Duodenal mucosa (tissue), 2 donors: ENCODE data around the gene ORAI1.
A peak's percentile ranks its signal among the peaks of the same experiment; 100 is the strongest.
"Not testable (repeated sequence)": the region's sequence is repeated elsewhere in the genome, so short reads cannot be mapped to it uniquely, and the experiment has no call there.

Source experiments
- H3K27ac ChIP-seq: one replicate; pipeline ENCODE4 v1.7.0; 2013; ENCODE audit warnings: low read depth, low read length
- H3K27me3 ChIP-seq, 2 donors: one replicate each; pipeline ENCODE4 v1.7.0; 2013; ENCODE audit warnings: low read length in 2 of 2, control low read depth in 1 of 2; ENCODE audit not compliant: insufficient read depth in 2 of 2, control insufficient read depth in 1 of 2
- H3K36me3 ChIP-seq, 2 donors: one replicate each; pipeline ENCODE4 v1.7.0; 2013; ENCODE audit warnings: low read length in 2 of 2, control low read depth in 1 of 2; ENCODE audit not compliant: insufficient read depth in 2 of 2, control insufficient read depth in 1 of 2
- H3K4me1 ChIP-seq, 2 donors: one replicate each; pipeline ENCODE4 v1.7.0; 2013; ENCODE audit warnings: low read length in 2 of 2, control low read depth in 1 of 2; ENCODE audit not compliant: insufficient read depth in 2 of 2, control insufficient read depth in 1 of 2
- H3K4me3 ChIP-seq, 2 donors: one replicate each; pipeline ENCODE4 v1.7.0; 2013; ENCODE audit warnings: low read length in 2 of 2, low read depth in 1 of 2
- H3K9ac ChIP-seq, 2 donors: one replicate each; pipeline ENCODE4 v1.7.0; 2013; ENCODE audit warnings: low read length in 2 of 2, low read depth in 1 of 2
- H3K9me3 ChIP-seq, 2 donors: one replicate each; pipeline ENCODE4 v1.7.0; 2013; ENCODE audit warnings: low read length in 2 of 2, control low read depth in 1 of 2; ENCODE audit not compliant: control insufficient read depth in 1 of 2

The ORAI1 gene

DNA sequence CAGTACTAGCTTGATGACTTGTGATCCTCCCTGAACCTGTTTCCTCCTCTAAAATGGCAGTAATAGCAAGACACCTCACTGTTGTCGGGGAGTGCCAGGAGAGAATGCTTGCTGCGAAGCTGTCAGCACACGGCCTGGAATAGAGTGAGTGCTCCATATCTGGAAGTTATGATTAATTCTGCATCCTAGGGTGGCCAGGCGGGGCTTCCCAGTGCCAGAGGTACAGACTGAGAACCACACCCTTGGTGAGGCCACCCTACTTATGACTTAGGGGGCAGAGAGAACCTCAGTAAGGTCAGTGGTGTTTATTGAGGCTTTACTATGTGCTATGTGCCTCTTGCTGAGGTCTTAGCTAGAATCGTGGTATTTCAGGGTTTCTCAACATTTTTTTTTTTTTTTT is 23.0 kb downstream of the ORAI1 start:
- Histone ChIP-seq H3K36me3 (peaks cover 0 to 2% of the 10 kb centered on the region in 2 donors), H3K27me3 (no peaks in the 10 kb centered on the region), H3K4me3 (no peak overlapping the region), H3K4me1 (no peaks in the 10 kb centered on the region), H3K27ac (no peak overlapping the region), H3K9ac (no peak overlapping the region), H3K9me3 (no peaks in the 10 kb centered on the region)

- H3K9me3 ChIP-seq, result no peaks in the 10 kb centered on the region
- H3K27ac ChIP-seq, result no peak overlapping the region
- H3K27me3 ChIP-seq, result no peaks in the 10 kb centered on the region
- H3K36me3 ChIP-seq, result peaks cover 0 to 2% of the 10 kb centered on the region in 2 donors
- H3K9ac ChIP-seq, result no peak overlapping the region
- H3K4me3 ChIP-seq, result no peak overlapping the region
- H3K4me1 ChIP-seq, result no peaks in the 10 kb centered on the region
Measured at GRCh38 chr12:121649819-121650353, 23.6 kb downstream of the ORAI1 start.

GRCh38 chr12:121651320-121651719 is 25.0 kb downstream of the ORAI1 start:
- H3K9me3 ChIP-seq, result no peaks in the 10 kb centered on the region
- H3K27ac ChIP-seq, result no peak overlapping the region
- no peaks in the 10 kb centered on the region for H3K27me3 ChIP-seq
- H3K4me1 ChIP-seq, result no peaks in the 10 kb centered on the region
- H3K9ac ChIP-seq, result no peak overlapping the region
- no peak overlapping the region for H3K4me3 ChIP-seq
- H3K36me3 ChIP-seq, result peaks cover 0 to 2% of the 10 kb centered on the region in 2 donors

DNA sequence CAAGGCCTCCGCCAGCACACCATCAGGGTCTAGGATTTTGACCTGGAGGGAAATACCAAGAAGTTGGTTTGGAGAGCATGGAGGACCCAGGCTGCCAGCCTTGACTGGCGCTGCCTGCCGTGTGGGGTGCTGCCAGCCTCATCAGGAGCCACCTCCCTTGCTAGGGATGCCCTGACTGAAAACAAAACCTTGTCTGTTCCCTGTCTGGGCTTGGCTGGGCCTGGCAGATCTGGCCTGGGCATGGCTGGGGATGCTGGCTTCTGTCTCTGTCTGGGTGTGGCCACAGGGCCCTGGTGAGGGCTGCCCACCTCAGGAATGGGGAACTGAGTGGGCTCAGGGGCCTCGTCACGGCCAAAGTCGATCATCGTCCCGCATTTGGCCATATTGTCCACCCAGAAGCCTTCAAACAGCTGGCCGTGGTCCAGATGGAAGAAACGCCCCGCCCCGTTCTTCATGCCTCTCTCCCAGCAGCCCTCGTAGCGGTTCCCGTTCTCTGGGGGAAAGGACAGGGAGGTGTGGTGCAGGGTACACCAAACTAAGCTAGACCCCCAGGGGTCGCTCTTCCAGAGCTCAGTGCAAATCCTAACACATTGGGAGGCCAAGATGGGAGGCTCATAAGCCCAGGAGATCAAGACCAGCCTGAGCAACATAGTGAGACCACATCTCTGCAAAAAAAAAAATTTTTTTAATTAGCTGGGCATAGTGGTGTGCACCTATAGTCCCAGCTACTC is 26.6 kb downstream of the ORAI1 start:
- Histone ChIP-seq H3K36me3 (peaks cover 0 to 2% of the 10 kb centered on the region in 2 donors), H3K9ac (no peak overlapping the region), H3K27me3 (no peaks in the 10 kb centered on the region), H3K4me3 (no peak overlapping the region), H3K9me3 (no peaks in the 10 kb centered on the region), H3K27ac (no peak overlapping the region), H3K4me1 (no peaks in the 10 kb centered on the region)

DNA sequence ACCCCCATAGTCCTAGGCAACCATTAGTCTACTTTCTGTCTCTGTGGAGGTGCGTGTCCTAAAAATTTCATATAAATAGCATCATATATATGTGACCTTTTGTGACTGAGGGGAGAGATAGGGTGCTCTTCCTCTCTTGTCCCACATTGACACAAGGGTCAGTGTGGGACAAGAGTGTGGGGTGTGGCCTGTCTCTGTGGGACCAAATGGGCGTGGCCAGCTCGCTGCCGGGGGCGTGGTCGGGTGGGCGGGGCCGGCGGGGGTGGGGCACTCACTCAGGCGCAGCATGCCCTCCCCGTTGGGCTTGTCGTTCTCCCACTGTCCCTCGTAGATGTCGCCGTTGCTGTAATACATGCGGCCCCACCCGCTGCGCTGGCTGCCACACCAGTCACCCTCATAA is 27.7 kb downstream of the ORAI1 start:
- no peak overlapping the region for H3K27ac ChIP-seq
- no peak overlapping the region for H3K9ac ChIP-seq
- no peaks in the 10 kb centered on the region for H3K9me3 ChIP-seq
- no peak overlapping the region for H3K4me3 ChIP-seq
- H3K4me1 ChIP-seq, result peaks cover 2 to 6% of the 10 kb centered on the region in 2 donors
- no peaks in the 10 kb centered on the region for H3K27me3 ChIP-seq
- peaks cover 0 to 2% of the 10 kb centered on the region in 2 donors for H3K36me3 ChIP-seq

DNA sequence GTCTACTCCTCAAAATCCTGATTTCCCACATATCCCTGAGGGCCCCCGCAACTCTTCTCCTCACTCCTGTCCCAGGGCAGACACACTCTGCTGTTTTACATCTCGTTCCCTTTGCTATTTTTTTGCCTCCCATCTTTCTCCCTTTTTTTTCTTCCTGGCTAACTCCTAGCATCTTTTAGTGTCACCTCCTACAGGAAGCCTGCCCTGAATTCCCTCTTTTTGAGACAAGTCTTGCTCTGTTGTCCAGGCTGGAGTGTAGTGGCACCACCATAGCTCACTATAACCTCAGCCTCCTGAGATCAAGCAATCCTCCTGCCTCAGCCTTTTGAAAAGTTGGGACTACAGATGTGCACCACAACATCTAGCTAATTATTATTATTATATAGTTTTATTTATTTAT is 29.8 kb downstream of the ORAI1 start:
- Histone ChIP-seq H3K36me3 (peaks cover 0 to 2% of the 10 kb centered on the region in 2 donors), H3K4me3 (no peak overlapping the region), H3K9ac (no peak overlapping the region), H3K4me1 (peaks cover 9 to 13% of the 10 kb centered on the region in 2 donors), H3K27me3 (no peaks in the 10 kb centered on the region), H3K9me3 (no peaks in the 10 kb centered on the region), H3K27ac (no peak overlapping the region)

DNA sequence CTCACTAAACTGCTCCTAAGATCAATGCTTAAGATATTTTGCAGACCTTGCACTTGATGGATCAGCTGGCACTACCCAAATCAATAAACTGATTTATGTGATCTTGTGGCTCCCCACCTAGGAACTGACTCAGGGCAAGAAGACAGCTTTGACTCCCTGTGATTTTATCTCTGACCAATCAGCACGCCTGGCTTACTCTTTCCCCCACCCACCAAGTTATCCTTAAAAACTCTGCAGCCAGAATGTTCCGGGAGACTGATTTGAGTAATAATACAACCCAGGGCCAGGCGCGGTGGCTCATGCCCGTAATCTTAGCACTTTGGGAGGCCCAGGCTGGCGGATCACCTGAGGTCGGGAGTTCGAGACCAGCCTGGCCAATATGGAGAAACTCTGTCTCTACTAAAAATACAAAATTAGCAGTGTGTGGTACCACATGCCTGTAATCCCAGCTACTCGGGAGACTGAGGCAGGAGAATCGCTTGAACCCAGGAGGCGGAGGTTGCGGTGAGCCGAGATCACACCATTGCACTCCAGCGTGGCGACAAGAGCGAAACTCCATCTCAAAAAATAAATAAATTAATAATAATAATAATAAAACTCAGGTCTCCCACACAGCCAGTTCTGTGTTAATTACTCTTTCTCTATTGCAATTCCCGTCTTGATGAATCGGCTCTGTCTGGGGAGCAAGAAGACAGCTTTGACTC is 31.1 kb downstream of the ORAI1 start:
- H3K4me3 ChIP-seq, result no peak overlapping the region
- peaks cover 9 to 13% of the 10 kb centered on the region in 2 donors for H3K4me1 ChIP-seq
- H3K36me3 ChIP-seq, result no peaks in the 10 kb centered on the region
- no peak overlapping the region for H3K27ac ChIP-seq
- no peak overlapping the region for H3K9ac ChIP-seq
- no peaks in the 10 kb centered on the region for H3K27me3 ChIP-seq
- H3K9me3 ChIP-seq, result no peaks in the 10 kb centered on the region

DNA sequence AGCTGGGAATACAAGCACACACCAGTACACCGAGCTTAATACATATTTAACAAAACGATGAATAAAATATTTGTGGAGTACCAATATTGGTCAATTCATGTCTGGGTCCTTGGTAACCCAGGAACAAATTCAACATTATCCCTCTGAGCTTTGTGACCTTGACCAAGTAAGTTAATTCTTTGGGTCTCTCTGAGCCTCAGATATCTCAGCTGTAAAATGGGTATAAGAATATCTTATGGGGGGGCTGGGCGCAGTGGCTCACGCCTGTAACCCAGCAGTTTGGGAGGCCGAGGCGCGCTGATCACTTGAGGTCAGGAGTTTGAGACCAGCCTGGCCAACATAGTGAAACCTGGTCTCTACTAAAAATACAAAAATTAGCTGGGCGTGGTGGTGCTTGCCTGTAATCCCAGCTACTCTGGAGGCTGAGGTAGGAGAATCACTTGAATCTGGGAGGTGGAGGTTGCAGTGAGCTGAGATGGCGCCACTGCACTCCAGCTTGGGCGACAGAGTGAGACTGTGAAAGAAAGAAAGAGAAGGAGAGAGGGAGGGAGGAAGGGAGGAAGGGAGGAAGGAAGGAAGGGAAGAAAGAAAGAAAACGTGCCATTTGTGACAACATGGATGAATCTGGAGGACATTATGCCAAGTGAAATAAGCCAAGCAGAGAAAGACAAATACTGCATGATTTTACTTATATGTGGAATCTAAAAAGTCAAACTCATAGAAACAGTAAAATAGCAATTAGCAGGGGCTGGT is 35.2 kb downstream of the ORAI1 start:
- not testable (repeated sequence) for H3K27ac ChIP-seq, H3K36me3 ChIP-seq, H3K9ac ChIP-seq, H3K27me3 ChIP-seq, H3K9me3 ChIP-seq, H3K4me3 ChIP-seq
- peaks cover 9 to 13% of the 10 kb centered on the region in 2 donors for H3K4me1 ChIP-seq

- Histone ChIP-seq H3K27ac (no peak overlapping the region), H3K9ac (no peak overlapping the region), H3K9me3 (no peaks in the 10 kb centered on the region), H3K36me3 (no peaks in the 10 kb centered on the region), H3K4me3 (peak overlapping the region in 1 of 2 donors; percentile 48), H3K4me1 (peaks cover 9 to 11% of the 10 kb centered on the region in 2 donors), H3K27me3 (no peaks in the 10 kb centered on the region)
Measured at GRCh38 chr12:121663610-121663929, 37.2 kb downstream of the ORAI1 start.

- H3K9ac ChIP-seq, H3K27ac ChIP-seq, H3K4me3 ChIP-seq, H3K4me1 ChIP-seq, H3K36me3 ChIP-seq, H3K9me3 ChIP-seq, H3K27me3 ChIP-seq: not testable (repeated sequence)
Measured at GRCh38 chr12:121666829-121667228, 40.5 kb downstream of the ORAI1 start.
